SK-N-SH (cell line): Measurements from ENCODE around the gene QKI. TPM values are rescaled to one million over a fixed set of nuclear protein-coding genes. Genes with fewer than 3 reads are reported as not detected.

ENCODE experiments used
- CTCF ChIA-PET: fragments of 300-600, 350-600 bp; formaldehyde crosslinking; extraction: SDS; loops from one replicate; lab custom pipeline; 2021; lab: Yijun Ruan, JAX
- POLR2A ChIA-PET: fragments of 350-600 bp; sonication (Branson Sonifier 250); formaldehyde crosslinking; extraction: SDS; loops from one replicate; lab custom pipeline; 2020; ENCODE audit warnings: antibody characterized with exemption, inconsistent platforms; lab: Yijun Ruan, JAX
- DNase-seq: peaks from one replicate; pipeline ENCODE4 v3.0.0; 2012
- H2AFZ ChIP-seq: fragments of 200-600 bp; sonication (generic); 2 replicates; pipeline ENCODE4 v1.8.1; 2016; ENCODE audit warnings: antibody characterized with exemption, mild to moderate bottlenecking, low read depth
- H3F3A ChIP-seq: fragments of 200-600 bp; sonication (generic); replicated peaks from 2 replicates; pipeline ENCODE3; 2016; ENCODE audit warnings: antibody characterized with exemption, mild to moderate bottlenecking; ENCODE audit not compliant: insufficient read depth
- H3K27ac ChIP-seq, 2 experiments: fragments of 200-500 bp in 1 of 2; fragments of 200-600 bp in 1 of 2; sonication (Bioruptor generic) in 1 of 2; sonication (generic), shearing (Covaris generic) in 1 of 2; 2 replicates each; pipeline versions ENCODE4 v1.5.1 to v1.6.1; 2014 to 2016; ENCODE audit warnings: low read depth in 2 of 2, inconsistent platforms in 1 of 2, low read length in 1 of 2, mild to moderate bottlenecking in 1 of 2, mixed read lengths in 1 of 2
- H3K27me3 ChIP-seq: fragments of 200-600 bp; sonication (generic), shearing (Covaris generic); 2 replicates; pipeline ENCODE4 v1.6.1; 2016; ENCODE audit warnings: mixed run types; ENCODE audit not compliant: insufficient read depth
- H3K36me3 ChIP-seq, 2 experiments: fragments of 200-500 bp in 1 of 2; fragments of 200-600 bp in 1 of 2; sonication (Bioruptor generic) in 1 of 2; sonication (generic) in 1 of 2; replicated peaks in 1 of 2; 2 replicates each; pipeline versions ENCODE3 to v1.5.1; 2014 to 2016; ENCODE audit warnings: low read length in 1 of 2, mild to moderate bottlenecking in 1 of 2; ENCODE audit not compliant: insufficient read depth in 2 of 2, control insufficient read depth in 1 of 2
- H3K4me1 ChIP-seq, 2 experiments: fragments of 200-500 bp in 1 of 2; fragments of 200-600 bp in 1 of 2; sonication (Bioruptor generic) in 1 of 2; sonication (generic), shearing (Covaris generic) in 1 of 2; 2 replicates each; pipeline versions ENCODE4 v1.5.1 to v1.6.1; 2014 to 2016; ENCODE audit warnings: low read depth in 1 of 2, low read length in 1 of 2, mixed run types in 1 of 2; ENCODE audit not compliant: insufficient read depth in 2 of 2, control insufficient read depth in 1 of 2
- H3K4me2 ChIP-seq: fragments of 200-600 bp; sonication (generic), shearing (Covaris generic); 2 replicates; pipeline ENCODE4 v1.6.1; 2017; ENCODE audit warnings: mixed run types
- H3K4me3 ChIP-seq, 2 experiments: fragments of 200-500 bp in 1 of 2; fragments of 200-600 bp in 1 of 2; sonication (Bioruptor generic) in 1 of 2; sonication (generic), shearing (Covaris generic) in 1 of 2; 2 replicates each; pipeline versions ENCODE4 v1.5.1 to v1.8.1; 2014 to 2016; ENCODE audit warnings: low read depth in 2 of 2, inconsistent platforms in 1 of 2, low read length in 1 of 2, mild to moderate bottlenecking in 1 of 2, mixed read lengths in 1 of 2, moderate library complexity in 1 of 2
- H3K79me2 ChIP-seq: fragments of 200-600 bp; sonication (generic); 2 replicates; pipeline ENCODE4 v1.8.1; 2017; ENCODE audit warnings: mild to moderate bottlenecking; ENCODE audit not compliant: insufficient read depth
- H3K9ac ChIP-seq: fragments of 200-600 bp; sonication (generic); 2 replicates; pipeline ENCODE4 v1.6.1; 2017; ENCODE audit warnings: mixed run types
- H3K9me2 ChIP-seq: fragments of 200-600 bp; sonication (generic); 2 replicates; pipeline ENCODE4 v1.6.1; 2017; ENCODE audit warnings: mixed run types
- H3K9me3 ChIP-seq: fragments of 200-600 bp; sonication (generic); 2 replicates; pipeline ENCODE4 v1.6.1; 2017; ENCODE audit warnings: mixed run types, mild to moderate bottlenecking, moderate library complexity
- H4K20me1 ChIP-seq: fragments of 200-600 bp; sonication (generic); 2 replicates; pipeline ENCODE4 v1.6.1; 2017; ENCODE audit warnings: mild to moderate bottlenecking, mixed run types; ENCODE audit not compliant: insufficient read depth
- CHD2 ChIP-seq: fragments of 150-350 bp; IDR thresholded peaks from 2 replicates; pipeline ENCODE4 v1.6.1; 2018; ENCODE audit warnings: low read length; ENCODE audit not compliant: partially characterized antibody
- EP300 ChIP-seq, 2 experiments: IDR thresholded peaks; 2 replicates each; pipeline versions ENCODE4 v1.4.0 to v1.6.1; 2012; ENCODE audit warnings: borderline replicate concordance in 1 of 2, low read depth in 1 of 2, low read length in 1 of 2
- EZH2phosphoT487 ChIP-seq: fragments of 200-600 bp; sonication (generic); IDR thresholded peaks from 2 replicates; pipeline ENCODE4 v1.6.1; 2017; ENCODE audit warnings: low read depth, mixed run types, mild to moderate bottlenecking, antibody characterized with exemption, moderate library complexity, borderline replicate concordance
- FOSL2 ChIP-seq: IDR thresholded peaks from 2 replicates; pipeline ENCODE4 v1.4.0; 2012; ENCODE audit warnings: low read depth, mild to moderate bottlenecking, moderate library complexity, borderline replicate concordance
- FOXM1 ChIP-seq: IDR thresholded peaks from 2 replicates; pipeline ENCODE4 v1.4.0; 2012; ENCODE audit warnings: low read depth, mild to moderate bottlenecking
- GABPA ChIP-seq: IDR thresholded peaks from 2 replicates; pipeline ENCODE4 v1.4.0; 2012; ENCODE audit warnings: low read depth, mild to moderate bottlenecking
- GATA2 ChIP-seq: sonication (generic); formaldehyde crosslinking; IDR thresholded peaks from 2 replicates; pipeline ENCODE4 v1.5.0; 2020; ENCODE audit warnings: mild to moderate bottlenecking, missing genetic modification reagents
- JUND ChIP-seq: IDR thresholded peaks from 2 replicates; pipeline ENCODE4 v1.4.0; 2012
- MEF2A ChIP-seq: IDR thresholded peaks from 2 replicates; pipeline ENCODE4 v1.4.0; 2012; ENCODE audit warnings: low read depth, borderline replicate concordance
- NFIC ChIP-seq: IDR thresholded peaks from 2 replicates; pipeline ENCODE4 v1.4.0; 2012; ENCODE audit warnings: borderline replicate concordance
- POLR2AphosphoS5 ChIP-seq: IDR thresholded peaks from 2 replicates; pipeline ENCODE4 v1.6.1; 2012; ENCODE audit warnings: low read depth, low read length
- RAD21 ChIP-seq: IDR thresholded peaks from 2 replicates; pipeline ENCODE4 v1.6.1; 2012; ENCODE audit warnings: mild to moderate bottlenecking, low read length
- RCOR1 ChIP-seq: fragments of 150-350 bp; IDR thresholded peaks from 2 replicates; pipeline ENCODE4 v1.6.1; 2017; ENCODE audit warnings: antibody characterized with exemption, low read length
- RXRA ChIP-seq: IDR thresholded peaks from 2 replicates; pipeline ENCODE4 v1.4.0; 2012; ENCODE audit warnings: low read depth, mild to moderate bottlenecking, borderline replicate concordance
- SMC3 ChIP-seq: IDR thresholded peaks from 2 replicates; pipeline ENCODE4 v1.6.1; 2012; ENCODE audit warnings: low read depth, low read length, improper control_type of control experiment
- TAF1 ChIP-seq: IDR thresholded peaks from 2 replicates; pipeline ENCODE4 v1.6.1; 2012; ENCODE audit warnings: low read depth, mild to moderate bottlenecking, low read length, moderate library complexity, borderline replicate concordance
- TCF12 ChIP-seq: IDR thresholded peaks from 2 replicates; pipeline ENCODE4 v1.4.0; 2012
- WGBS: methylation state at CpG from one replicate; pipeline ENCODE4 v1.1.6; 2017; ENCODE audit warnings: low lambda C conversion rate; 5-methylcytosine and 5-hydroxymethylcytosine counted together
- polyA plus RNA-seq, 3 experiments: library from polyadenylated mRNA; depleted of rRNA; stranded (reverse); fragments of >200 nt; gene quantifications; 2 replicates each; pipeline ENCODE4 v1.2.3, GENCODE V29; 2012
- TF ChIP-seq, protein P1 (sequence below): fragments of 150-350 bp; IDR thresholded peaks from 2 replicates; pipeline ENCODE4 v1.6.1; 2017; ENCODE audit warnings: antibody characterized with exemption, low read length, low read depth, borderline replicate concordance
- TF ChIP-seq, protein P2 (sequence below): fragments of 150-350 bp; IDR thresholded peaks from 2 replicates; pipeline ENCODE4 v1.6.1; 2016; ENCODE audit warnings: mild to moderate bottlenecking, low read depth, low read length
- TF ChIP-seq, protein P3 (sequence below): IDR thresholded peaks from 2 replicates; pipeline ENCODE4 v1.4.0; 2012; ENCODE audit warnings: low read depth, borderline replicate concordance
- TF ChIP-seq, protein P4 (sequence below): IDR thresholded peaks from 2 replicates; pipeline ENCODE4 v1.4.0; 2012; ENCODE audit warnings: low read depth, borderline replicate concordance
- TF ChIP-seq, protein P5 (sequence below): IDR thresholded peaks from 2 replicates; pipeline ENCODE4; 2012

QKI gene
- polyA plus RNA-seq, 1 of the 3 experiments (the other 2 are of a cell fraction) = 51.1 TPM

DNA sequence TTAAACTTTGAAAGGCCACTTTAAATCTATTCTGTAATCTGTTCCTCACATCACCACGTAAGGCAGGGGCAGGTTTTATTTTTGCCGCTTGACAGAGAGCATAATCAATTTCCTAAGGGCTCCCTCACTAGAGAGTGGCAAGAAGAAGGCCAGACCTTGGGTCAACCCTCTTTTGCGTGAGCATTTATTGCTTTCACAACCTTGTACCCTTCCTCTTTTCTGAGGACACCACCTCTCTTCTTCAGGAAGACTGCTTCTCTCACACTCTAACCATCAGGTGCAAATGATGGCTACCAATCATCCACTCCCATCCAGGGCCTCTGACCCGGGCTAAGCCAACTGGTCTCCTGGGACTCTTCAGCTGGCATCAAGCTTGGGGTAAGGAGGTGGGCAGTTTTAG, 25.2 kb upstream of the QKI start:
- H3K27ac ChIP-seq = no peak overlapping the region
- H3K9me3 ChIP-seq = no peaks in the 10 kb centered on the region
- DNase-seq = no peak
- H3K36me3 ChIP-seq = no peaks in the 10 kb centered on the region
- H3K4me1 ChIP-seq = no peaks in the 10 kb centered on the region
- H3K9me2 ChIP-seq = no peaks in the 10 kb centered on the region
- no peak overlapping the region for H3K4me2 ChIP-seq
- ChIA-PET POLR2A (no interaction called here), CTCF (interaction anchor here (1.0 kb wide), 1 partner anchor 12 kb away, joined by 3 read pairs; no protein-coding TSS in a partner anchor)
- no peak overlapping the region for H3K9ac ChIP-seq
- 85% methylated on average over 4 of the region's 4 CpGs for WGBS
- H3K4me3 ChIP-seq = no peak overlapping the region
- no peaks in the 10 kb centered on the region for H3K79me2 ChIP-seq
- H2AFZ ChIP-seq = no peak overlapping the region
- H4K20me1 ChIP-seq = no peaks in the 10 kb centered on the region
- no peaks in the 10 kb centered on the region for H3F3A ChIP-seq
- no peaks in the 10 kb centered on the region for H3K27me3 ChIP-seq
- no peak for TF ChIP-seq GABPA
- no peak for TF ChIP-seq JUND
- TF ChIP-seq, protein P1, sequence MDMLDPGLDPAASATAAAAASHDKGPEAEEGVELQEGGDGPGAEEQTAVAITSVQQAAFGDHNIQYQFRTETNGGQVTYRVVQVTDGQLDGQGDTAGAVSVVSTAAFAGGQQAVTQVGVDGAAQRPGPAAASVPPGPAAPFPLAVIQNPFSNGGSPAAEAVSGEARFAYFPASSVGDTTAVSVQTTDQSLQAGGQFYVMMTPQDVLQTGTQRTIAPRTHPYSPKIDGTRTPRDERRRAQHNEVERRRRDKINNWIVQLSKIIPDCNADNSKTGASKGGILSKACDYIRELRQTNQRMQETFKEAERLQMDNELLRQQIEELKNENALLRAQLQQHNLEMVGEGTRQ = no peak
- TF ChIP-seq CHD2 = no peak
- TF ChIP-seq FOXM1 = no peak
- TF ChIP-seq EZH2phosphoT487 = no peak
- no peak for TF ChIP-seq EP300 (IDR thresholded peaks at IDR 0.05; ENCODE audit: borderline replicate concordance in 1 of 2, low read depth in 1 of 2, low read length in 1 of 2)
- TF ChIP-seq, protein P2, sequence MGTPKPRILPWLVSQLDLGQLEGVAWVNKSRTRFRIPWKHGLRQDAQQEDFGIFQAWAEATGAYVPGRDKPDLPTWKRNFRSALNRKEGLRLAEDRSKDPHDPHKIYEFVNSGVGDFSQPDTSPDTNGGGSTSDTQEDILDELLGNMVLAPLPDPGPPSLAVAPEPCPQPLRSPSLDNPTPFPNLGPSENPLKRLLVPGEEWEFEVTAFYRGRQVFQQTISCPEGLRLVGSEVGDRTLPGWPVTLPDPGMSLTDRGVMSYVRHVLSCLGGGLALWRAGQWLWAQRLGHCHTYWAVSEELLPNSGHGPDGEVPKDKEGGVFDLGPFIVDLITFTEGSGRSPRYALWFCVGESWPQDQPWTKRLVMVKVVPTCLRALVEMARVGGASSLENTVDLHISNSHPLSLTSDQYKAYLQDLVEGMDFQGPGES = no peak

DNA sequence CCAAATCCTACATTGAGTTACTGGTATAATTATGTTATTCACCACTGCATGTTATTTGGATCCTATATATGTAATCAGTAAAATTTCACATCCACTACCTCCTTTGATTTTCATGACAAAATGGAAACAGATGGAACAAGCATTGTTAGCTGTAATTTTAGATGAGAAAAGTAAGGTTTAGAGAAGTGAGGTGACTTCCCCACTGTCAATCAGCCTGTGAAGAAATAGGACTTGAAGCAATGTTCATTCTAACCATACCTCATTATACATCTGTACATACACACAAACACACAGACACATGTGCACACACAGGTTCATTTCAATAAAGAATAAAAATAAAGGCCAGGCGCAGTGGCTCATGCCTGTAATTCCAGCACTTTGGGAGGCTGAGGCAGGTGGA, 23.7 kb upstream of the QKI start:
- Histone ChIP-seq H3K79me2 (no peaks in the 10 kb centered on the region), H3K9me2 (no peaks in the 10 kb centered on the region)
- TF ChIP-seq MEF2A = no peak
- TF ChIP-seq, protein P3, sequence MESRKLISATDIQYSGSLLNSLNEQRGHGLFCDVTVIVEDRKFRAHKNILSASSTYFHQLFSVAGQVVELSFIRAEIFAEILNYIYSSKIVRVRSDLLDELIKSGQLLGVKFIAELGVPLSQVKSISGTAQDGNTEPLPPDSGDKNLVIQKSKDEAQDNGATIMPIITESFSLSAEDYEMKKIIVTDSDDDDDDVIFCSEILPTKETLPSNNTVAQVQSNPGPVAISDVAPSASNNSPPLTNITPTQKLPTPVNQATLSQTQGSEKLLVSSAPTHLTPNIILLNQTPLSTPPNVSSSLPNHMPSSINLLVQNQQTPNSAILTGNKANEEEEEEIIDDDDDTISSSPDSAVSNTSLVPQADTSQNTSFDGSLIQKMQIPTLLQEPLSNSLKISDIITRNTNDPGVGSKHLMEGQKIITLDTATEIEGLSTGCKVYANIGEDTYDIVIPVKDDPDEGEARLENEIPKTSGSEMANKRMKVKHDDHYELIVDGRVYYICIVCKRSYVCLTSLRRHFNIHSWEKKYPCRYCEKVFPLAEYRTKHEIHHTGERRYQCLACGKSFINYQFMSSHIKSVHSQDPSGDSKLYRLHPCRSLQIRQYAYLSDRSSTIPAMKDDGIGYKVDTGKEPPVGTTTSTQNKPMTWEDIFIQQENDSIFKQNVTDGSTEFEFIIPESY = no peak
- TF ChIP-seq NFIC = no peak
- TF ChIP-seq EP300 (IDR thresholded peaks at IDR 0.05; ENCODE audit: borderline replicate concordance in 1 of 2, low read depth in 1 of 2, low read length in 1 of 2) = no peak
- no peak for TF ChIP-seq GATA2 (CRISPR knock-in tag)
- TF ChIP-seq, protein P4, sequence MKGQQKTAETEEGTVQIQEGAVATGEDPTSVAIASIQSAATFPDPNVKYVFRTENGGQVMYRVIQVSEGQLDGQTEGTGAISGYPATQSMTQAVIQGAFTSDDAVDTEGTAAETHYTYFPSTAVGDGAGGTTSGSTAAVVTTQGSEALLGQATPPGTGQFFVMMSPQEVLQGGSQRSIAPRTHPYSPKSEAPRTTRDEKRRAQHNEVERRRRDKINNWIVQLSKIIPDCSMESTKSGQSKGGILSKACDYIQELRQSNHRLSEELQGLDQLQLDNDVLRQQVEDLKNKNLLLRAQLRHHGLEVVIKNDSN = no peak
- no peak for TF ChIP-seq POLR2AphosphoS5
- no peak for TF ChIP-seq RCOR1
- no peak for TF ChIP-seq RAD21
- TF ChIP-seq CHD2 = no peak
- TF ChIP-seq RXRA = no peak
- TF ChIP-seq FOXM1 = no peak
- no peak for TF ChIP-seq JUND
- no peak for TF ChIP-seq TCF12
- TF ChIP-seq, protein P1 = no peak
- no peak for TF ChIP-seq SMC3
- TF ChIP-seq FOSL2 = no peak
- TF ChIP-seq TAF1 = no peak
- TF ChIP-seq, protein P5, sequence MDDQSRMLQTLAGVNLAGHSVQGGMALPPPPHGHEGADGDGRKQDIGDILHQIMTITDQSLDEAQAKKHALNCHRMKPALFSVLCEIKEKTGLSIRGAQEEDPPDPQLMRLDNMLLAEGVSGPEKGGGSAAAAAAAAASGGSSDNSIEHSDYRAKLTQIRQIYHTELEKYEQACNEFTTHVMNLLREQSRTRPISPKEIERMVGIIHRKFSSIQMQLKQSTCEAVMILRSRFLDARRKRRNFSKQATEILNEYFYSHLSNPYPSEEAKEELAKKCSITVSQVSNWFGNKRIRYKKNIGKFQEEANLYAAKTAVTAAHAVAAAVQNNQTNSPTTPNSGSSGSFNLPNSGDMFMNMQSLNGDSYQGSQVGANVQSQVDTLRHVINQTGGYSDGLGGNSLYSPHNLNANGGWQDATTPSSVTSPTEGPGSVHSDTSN = no peak

More for the DNA sequence above, 23.7 kb upstream of the QKI start:
- Histone ChIP-seq H2AFZ (no peak overlapping the region), H4K20me1 (no peaks in the 10 kb centered on the region), H3K27me3 (no peaks in the 10 kb centered on the region), H3F3A (no peaks in the 10 kb centered on the region), H3K4me2 (no peak overlapping the region), H3K9ac (no peak overlapping the region), H3K4me3 (no peak overlapping the region), H3K36me3 (no peaks in the 10 kb centered on the region), H3K9me3 (no peaks in the 10 kb centered on the region), H3K27ac (no peak overlapping the region), H3K4me1 (no peaks in the 10 kb centered on the region)
- ChIA-PET POLR2A (no interaction called here), CTCF (no interaction called here)
- WGBS = 100% methylated on average over 1 of the region's 1 CpG
- DNase-seq = no peak
